Adipocyte (in vitro differentiated cells): ENCODE data around the gene RNASE11.

ENCODE experiments used
- DNase-seq: peaks from one replicate; pipeline ENCODE4 v3.0.0-alpha.2; 2015; ENCODE audit warnings: low read depth
- H3K27me3 ChIP-seq: replicated peaks from 2 replicates; pipeline ENCODE4 v1.7.0; 2013; ENCODE audit warnings: mild to moderate bottlenecking, low read length, moderate library complexity; ENCODE audit not compliant: control insufficient read depth, insufficient read depth
- H3K36me3 ChIP-seq: 2 replicates; pipeline ENCODE4 v1.7.0; 2013; ENCODE audit warnings: low read length, mild to moderate bottlenecking, moderate library complexity; ENCODE audit not compliant: control insufficient read depth, insufficient read depth, severe bottlenecking
- H3K4me1 ChIP-seq: 2 replicates; pipeline ENCODE4 v1.7.0; 2013; ENCODE audit warnings: mild to moderate bottlenecking, low read length, moderate library complexity; ENCODE audit not compliant: control insufficient read depth, insufficient read depth
- H3K4me3 ChIP-seq: 2 replicates; pipeline ENCODE4 v1.7.0; 2013; ENCODE audit warnings: mild to moderate bottlenecking, low read length, moderate library complexity
- H3K9ac ChIP-seq: 2 replicates; pipeline ENCODE4 v1.7.0; 2013; ENCODE audit warnings: mild to moderate bottlenecking, low read length, moderate library complexity
- H3K9me3 ChIP-seq: 2 replicates; pipeline ENCODE4 v1.7.0; 2013; ENCODE audit warnings: mild to moderate bottlenecking, low read length, moderate library complexity; ENCODE audit not compliant: control insufficient read depth

The RNASE11 gene

GRCh38 chr14:20553024-20553423 is 34.8 kb downstream of the RNASE11 start:
- Histone ChIP-seq H3K4me1 (peaks cover 17% of the 10 kb centered on the region), H3K9me3 (no peaks in the 10 kb centered on the region), H3K36me3 (no peaks in the 10 kb centered on the region)

DNA sequence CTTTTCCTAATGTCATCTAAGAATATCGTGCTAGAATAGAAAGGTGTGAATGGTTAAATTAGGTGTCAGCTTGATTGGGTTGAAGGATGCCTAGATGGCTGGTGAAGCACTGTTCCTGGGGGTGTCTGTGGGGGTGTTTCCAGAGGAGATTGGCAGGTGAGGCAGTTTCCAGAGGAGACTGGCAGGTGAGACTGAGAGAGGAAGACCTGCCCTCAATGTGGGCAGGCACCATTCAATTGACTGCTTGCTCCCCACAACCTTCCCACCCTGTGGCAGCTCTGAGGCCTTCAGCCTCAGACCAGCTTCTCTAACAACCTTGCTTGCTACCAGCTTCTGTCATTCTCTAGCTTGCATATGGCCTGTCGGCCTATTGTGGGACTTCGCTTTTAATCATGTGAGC is 36.2 kb downstream of the RNASE11 start:
- no peak overlapping the region for H3K4me3 ChIP-seq
- H3K4me1 ChIP-seq = peaks cover 9% of the 10 kb centered on the region
- DNase-seq = no peak
- no peaks in the 10 kb centered on the region for H3K9me3 ChIP-seq
- H3K9ac ChIP-seq = no peak overlapping the region
- peaks cover 9% of the 10 kb centered on the region for H3K27me3 ChIP-seq
- no peaks in the 10 kb centered on the region for H3K36me3 ChIP-seq

More at GRCh38 chr14:20553024-20553423, 34.8 kb downstream of the RNASE11 start:
- Histone ChIP-seq H3K27me3 (no peaks in the 10 kb centered on the region), H3K4me3 (no peak overlapping the region), H3K9ac (no peak overlapping the region)
- DNase-seq = no peak

GRCh38 chr14:20550926-20551325 is 36.9 kb downstream of the RNASE11 start:
- H3K4me1 ChIP-seq = peaks cover 4% of the 10 kb centered on the region
- DNase-seq = no peak
- H3K27me3 ChIP-seq = peaks cover 9% of the 10 kb centered on the region
- H3K4me3 ChIP-seq = no peak overlapping the region
- H3K9me3 ChIP-seq = no peaks in the 10 kb centered on the region
- no peak overlapping the region for H3K9ac ChIP-seq
- H3K36me3 ChIP-seq = no peaks in the 10 kb centered on the region

GRCh38 chr14:20548414-20549158 is 39.2 kb downstream of the RNASE11 start:
- no peak for DNase-seq
- Histone ChIP-seq H3K9me3 (no peaks in the 10 kb centered on the region), H3K36me3 (no peaks in the 10 kb centered on the region), H3K4me3 (no peak overlapping the region), H3K9ac (no peak overlapping the region), H3K4me1 (no peaks in the 10 kb centered on the region), H3K27me3 (peaks cover 13% of the 10 kb centered on the region)

- H3K27me3 ChIP-seq = peaks cover 13% of the 10 kb centered on the region
- H3K4me1 ChIP-seq = no peaks in the 10 kb centered on the region
- no peaks in the 10 kb centered on the region for H3K36me3 ChIP-seq
- H3K9me3 ChIP-seq = no peaks in the 10 kb centered on the region
- H3K9ac ChIP-seq = no peak overlapping the region
- no peak overlapping the region for H3K4me3 ChIP-seq
- DNase-seq = no peak
These were observed 40.9 kb downstream of the RNASE11 start for GRCh38 chr14:20546877-20547276.

GRCh38 chr14:20539906-20540305 is 47.9 kb downstream of the RNASE11 start:
- DNase-seq = peak; percentile 16
- Histone ChIP-seq H3K9me3 (no peaks in the 10 kb centered on the region), H3K9ac (no peak overlapping the region), H3K4me1 (no peaks in the 10 kb centered on the region), H3K36me3 (no peaks in the 10 kb centered on the region), H3K4me3 (no peak overlapping the region), H3K27me3 (no peaks in the 10 kb centered on the region)
